Ovary (tissue), 3 donors: Measurements from ENCODE around the gene ISCA1.

ENCODE experiments used
- CTCF ChIP-seq, 3 donors: fragments of 450-650 bp in 2 of 3; fragments of 200-600 bp in 1 of 3; IDR thresholded peaks; one replicate each; pipeline versions ENCODE4 v1.5.1 to v1.8.0; 2016 to 2022; ENCODE audit warnings: antibody characterized with exemption in 3 of 3, mild to moderate bottlenecking in 1 of 3
- POLR2A ChIP-seq: fragments of 450-650 bp; IDR thresholded peaks from one replicate; pipeline ENCODE4 v1.6.1; 2017; ENCODE audit warnings: antibody characterized with exemption, mild to moderate bottlenecking, moderate library complexity
- donor health status: DM: no; HTN: no; CAD: no.

- TF ChIP-seq CTCF (IDR thresholded peaks at IDR 0.05) (no peak), POLR2A (no peak)
Measured at GRCh38 chr9:86324308-86324707, 42.0 kb upstream of the ISCA1 start.
